Stimulated activated CD8-positive, alpha-beta memory T cell treated with anti-CD3 and anti-CD28 coated beads, Interleukin-15, amount 100 ng/mL, for 48 hours (primary cell): ENCODE data around the gene RPL7A.
"Not testable (repeated sequence)": the region's sequence is repeated elsewhere in the genome, so short reads cannot be mapped to it uniquely, and the experiment has no call there.

Source experiments
- DNase-seq, 2 donors: peaks; one replicate each; pipeline ENCODE4 v3.0.0-alpha.2; 2020; ENCODE audit warnings: low read depth in 2 of 2

The RPL7A gene

GRCh38 chr9:133389025-133389557 is 41.1 kb downstream of the RPL7A start:
- DNase-seq = no peak

GRCh38 chr9:133389562-133389961 is 41.5 kb downstream of the RPL7A start:
- no peak for DNase-seq

GRCh38 chr9:133390713-133391112 is 42.7 kb downstream of the RPL7A start:
- no peak for DNase-seq

- not testable (repeated sequence) for DNase-seq
Observed at GRCh38 chr9:133391449-133391848, 43.4 kb downstream of the RPL7A start.

GRCh38 chr9:133392308-133392707 is 44.3 kb downstream of the RPL7A start:
- not testable (repeated sequence) for DNase-seq

- DNase-seq = no peak
Observed at GRCh38 chr9:133393399-133393798, 45.4 kb downstream of the RPL7A start.

- DNase-seq = no peak
Observed at GRCh38 chr9:133394687-133395271, 46.8 kb downstream of the RPL7A start.

GRCh38 chr9:133396952-133397351 is 48.9 kb downstream of the RPL7A start:
- DNase-seq = no peak

GRCh38 chr9:133397370-133397769 is 49.4 kb downstream of the RPL7A start:
- DNase-seq = no peak

- no peak for DNase-seq
Observed at GRCh38 chr9:133397895-133398294, 49.9 kb downstream of the RPL7A start.

GRCh38 chr9:133400292-133400691 is 52.3 kb downstream of the RPL7A start:
- DNase-seq = no peak
